ENCODE data around the gene GLRA1. TPM values are rescaled to one million over a fixed set of nuclear protein-coding genes. Genes with fewer than 3 reads are reported as not detected.

The GLRA1 gene
- total RNA-seq, 1 experiment from 2014 or later = not detected

GRCh38 chr5:151949701-151950308, 25.2 kb upstream of the GLRA1 start:
- H2AFZ ChIP-seq (ENCODE audit: low read depth, low read length, poor library complexity, severe bottlenecking) = no peak overlapping the region
- no peaks in the 10 kb centered on the region for H4K20me1 ChIP-seq (ENCODE audit: insufficient read depth)
- H3K27me3 ChIP-seq (ENCODE audit: insufficient read depth, low read length) = peaks cover 72% of the 10 kb centered on the region
- DNase-seq (ENCODE audit: low read depth, low spot score) (no peak), ATAC-seq (no peak)
- POLR2A ChIA-PET = no interaction called here
- no peaks in the 10 kb centered on the region for H3K79me2 ChIP-seq (ENCODE audit: insufficient read depth, low read length)
- RAD21 ChIA-PET (ENCODE audit: low non-redundant PET in 1 of 2, low total read pairs in 2 of 2, uncharacterized antibody in 2 of 2, unreplicated experiment in 2 of 2) = no interaction called here
- intact Hi-C loops (cut with micrococcal nuclease) = no loop called here
- H3K9ac ChIP-seq (ENCODE audit: low read length) = no peak overlapping the region
- no peaks in the 10 kb centered on the region for H3K9me2 ChIP-seq (ENCODE audit: insufficient read depth)
- no peak overlapping the region for H3K4me3 ChIP-seq (replicated peaks in 1 of 2; ENCODE audit: low read depth in 1 of 2, low read length in 2 of 2)
- no peak overlapping the region for H3K27ac ChIP-seq (ENCODE audit: low read depth, low read length)
- no peaks in the 10 kb centered on the region for H3K9me3 ChIP-seq (ENCODE audit: control insufficient read depth in 1 of 2, insufficient read depth in 1 of 2, low read depth in 1 of 2, low read length in 2 of 2)
- H3K36me3 ChIP-seq (ENCODE audit: control insufficient read depth in 1 of 2, insufficient read depth in 2 of 2, low read length in 2 of 2) = no peaks in the 10 kb centered on the region
- no peaks in the 10 kb centered on the region for H3K4me1 ChIP-seq (ENCODE audit: control insufficient read depth in 1 of 2, insufficient read depth in 2 of 2, low read length in 2 of 2)
- TF ChIP-seq CBX3 (IDR thresholded peaks at IDR 0.05; ENCODE audit: low read depth) (no peak), ELF1 (IDR thresholded peaks at IDR 0.05; ENCODE audit: borderline replicate concordance, low read depth) (no peak), ATF3 (IDR thresholded peaks at IDR 0.05) (no peak), EGR1 (IDR thresholded peaks at IDR 0.05; ENCODE audit: low read depth) (no peak), EZH2 (IDR thresholded peaks at IDR 0.05) (no peak), SIN3A (IDR thresholded peaks at IDR 0.05; ENCODE audit: low read depth) (no peak), CTCF (IDR thresholded peaks at IDR 0.05 in 2 of 3, conservative IDR thresholded peaks at IDR 0.05 in 1 of 3; ENCODE audit: borderline replicate concordance in 1 of 3, insufficient read depth in 1 of 3, low read depth in 2 of 3, low read length in 2 of 3) (no peak), ZFX (IDR thresholded peaks at IDR 0.05) (no peak), FOSL1 (IDR thresholded peaks at IDR 0.05; ENCODE audit: low read depth) (no peak), YY1 (IDR thresholded peaks at IDR 0.05; ENCODE audit: extremely low read depth, insufficient replicate concordance, low read depth, low read length) (no peak)
- TF ChIP-seq, protein P1, sequence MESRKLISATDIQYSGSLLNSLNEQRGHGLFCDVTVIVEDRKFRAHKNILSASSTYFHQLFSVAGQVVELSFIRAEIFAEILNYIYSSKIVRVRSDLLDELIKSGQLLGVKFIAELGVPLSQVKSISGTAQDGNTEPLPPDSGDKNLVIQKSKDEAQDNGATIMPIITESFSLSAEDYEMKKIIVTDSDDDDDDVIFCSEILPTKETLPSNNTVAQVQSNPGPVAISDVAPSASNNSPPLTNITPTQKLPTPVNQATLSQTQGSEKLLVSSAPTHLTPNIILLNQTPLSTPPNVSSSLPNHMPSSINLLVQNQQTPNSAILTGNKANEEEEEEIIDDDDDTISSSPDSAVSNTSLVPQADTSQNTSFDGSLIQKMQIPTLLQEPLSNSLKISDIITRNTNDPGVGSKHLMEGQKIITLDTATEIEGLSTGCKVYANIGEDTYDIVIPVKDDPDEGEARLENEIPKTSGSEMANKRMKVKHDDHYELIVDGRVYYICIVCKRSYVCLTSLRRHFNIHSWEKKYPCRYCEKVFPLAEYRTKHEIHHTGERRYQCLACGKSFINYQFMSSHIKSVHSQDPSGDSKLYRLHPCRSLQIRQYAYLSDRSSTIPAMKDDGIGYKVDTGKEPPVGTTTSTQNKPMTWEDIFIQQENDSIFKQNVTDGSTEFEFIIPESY (IDR thresholded peaks at IDR 0.05; ENCODE audit: extremely low read depth, insufficient replicate concordance, low read length) = no peak
- CTCF ChIA-PET = no interaction called here
- BruUV-seq (replicated peaks) = no TSS peak
- H3K4me2 ChIP-seq (ENCODE audit: low read length) = no peak overlapping the region
